Skeletal muscle tissue (tissue), 4 donors: ENCODE results near the gene ANKRD11. TPM values are rescaled to one million over a fixed set of nuclear protein-coding genes. Genes with fewer than 3 reads are reported as not detected.
"Not testable (repeated sequence)": the region's sequence is repeated elsewhere in the genome, so short reads cannot be mapped to it uniquely, and the experiment has no call there.

Experiments
- H3K27ac ChIP-seq: one replicate; pipeline ENCODE4 v1.7.0; 2013; ENCODE audit warnings: mild to moderate bottlenecking, low read depth, low read length, inconsistent platforms
- H3K27me3 ChIP-seq, 3 donors: one replicate each; pipeline ENCODE4 v1.7.0; 2013; ENCODE audit warnings: low read length in 3 of 3; ENCODE audit not compliant: control insufficient read depth in 3 of 3, insufficient read depth in 3 of 3
- H3K36me3 ChIP-seq, 3 donors: one replicate each; pipeline ENCODE4 v1.7.0; 2013; ENCODE audit warnings: low read length in 3 of 3; ENCODE audit not compliant: control insufficient read depth in 3 of 3, insufficient read depth in 3 of 3
- H3K4me1 ChIP-seq, 3 donors: one replicate each; pipeline ENCODE4 v1.7.0; 2013; ENCODE audit warnings: low read length in 3 of 3, mild to moderate bottlenecking in 3 of 3; ENCODE audit not compliant: control insufficient read depth in 3 of 3, insufficient read depth in 3 of 3
- H3K4me3 ChIP-seq, 3 donors: one replicate each; pipeline ENCODE4 v1.7.0; 2013; ENCODE audit warnings: low read length in 3 of 3
- H3K9ac ChIP-seq, 3 donors: one replicate each; pipeline ENCODE4 v1.7.0; 2013; ENCODE audit warnings: low read length in 3 of 3, mild to moderate bottlenecking in 3 of 3, moderate library complexity in 2 of 3, low read depth in 1 of 3
- H3K9me3 ChIP-seq, 3 donors: one replicate each; pipeline ENCODE4 v1.7.0; 2013; ENCODE audit warnings: low read length in 3 of 3; ENCODE audit not compliant: control insufficient read depth in 3 of 3
- total RNA-seq: library from RNA; depleted of rRNA; stranded (reverse); fragments of >200 nt; gene quantifications from one replicate; pipeline ENCODE4 v1.2.3, GENCODE V29; 2014
- donor health status: Osteomylitis.

ANKRD11 gene
- total RNA-seq, 1 donor from 2014 or later = 21.4 TPM

DNA sequence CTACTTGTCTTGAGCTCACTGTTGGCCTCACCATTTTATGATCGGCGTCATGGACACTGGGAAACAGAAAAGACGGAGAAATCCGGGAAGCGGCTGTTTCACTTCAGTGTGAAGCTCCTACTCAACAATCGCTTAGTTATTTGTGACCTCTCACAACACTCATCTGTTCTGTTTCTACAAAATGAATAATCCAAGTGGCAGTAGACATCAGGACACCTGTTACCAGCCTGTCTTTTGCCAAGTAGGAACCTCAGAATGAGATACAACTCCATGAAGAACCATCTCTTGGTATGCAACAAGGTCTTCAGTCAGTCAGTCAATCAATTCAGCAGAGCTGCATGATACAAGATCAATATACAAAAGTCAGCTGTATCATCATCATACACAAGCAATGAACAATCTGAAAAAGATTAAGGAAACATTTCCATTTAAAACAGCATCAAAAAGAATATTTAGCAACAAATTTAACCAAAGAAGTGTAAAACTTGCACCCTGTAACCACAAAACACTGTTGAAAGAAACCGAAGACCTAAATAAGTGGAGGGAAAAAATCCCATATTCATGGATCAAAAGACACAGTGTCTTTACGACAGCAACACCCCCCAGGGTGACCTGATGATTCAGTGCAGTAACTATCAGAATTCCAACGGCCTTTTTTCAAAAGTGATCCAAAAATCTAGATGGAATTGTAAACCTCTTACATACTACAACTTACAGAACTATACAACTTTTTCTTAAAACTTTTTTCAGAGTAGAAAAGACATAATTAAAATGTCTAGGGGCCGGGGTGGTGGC is 63.4 kb downstream of the ANKRD11 start:
- H3K4me1 ChIP-seq = peaks cover 45 to 52% (median 50%) of the 10 kb centered on the region in 3 donors

GRCh38 chr16:89425523-89425922 is 64.8 kb downstream of the ANKRD11 start:
- Histone ChIP-seq H3K27me3 (no peaks in the 10 kb centered on the region), H3K4me1 (peaks cover 32 to 46% (median 36%) of the 10 kb centered on the region in 3 donors), H3K9ac (no peak overlapping the region), H3K4me3 (no peak overlapping the region), H3K27ac (no peak overlapping the region), H3K9me3 (no peaks in the 10 kb centered on the region), H3K36me3 (no peaks in the 10 kb centered on the region)

More for the DNA sequence above, 63.4 kb downstream of the ANKRD11 start:
- Histone ChIP-seq H3K4me3 (no peak overlapping the region), H3K36me3 (no peaks in the 10 kb centered on the region), H3K9me3 (no peaks in the 10 kb centered on the region), H3K27ac (no peak overlapping the region), H3K9ac (no peak overlapping the region), H3K27me3 (no peaks in the 10 kb centered on the region)

GRCh38 chr16:89423681-89424260 is 66.6 kb downstream of the ANKRD11 start:
- Histone ChIP-seq H3K36me3 (peaks cover 0 to 2% (median 0%) of the 10 kb centered on the region in 3 donors), H3K4me1 (peaks cover 42 to 58% (median 46%) of the 10 kb centered on the region in 3 donors), H3K4me3 (no peak overlapping the region), H3K27me3 (no peaks in the 10 kb centered on the region), H3K9ac (no peak overlapping the region), H3K27ac (no peak overlapping the region), H3K9me3 (no peaks in the 10 kb centered on the region)

GRCh38 chr16:89422905-89423630 is 67.3 kb downstream of the ANKRD11 start:
- peak overlapping the region in 1 of 3 donors; percentile 41 for H3K4me3 ChIP-seq
- no peaks in the 10 kb centered on the region for H3K9me3 ChIP-seq
- H3K27ac ChIP-seq = peak overlapping the region; percentile 22
- H3K4me1 ChIP-seq = peaks cover 42 to 63% (median 46%) of the 10 kb centered on the region in 3 donors
- H3K9ac ChIP-seq = no peak overlapping the region
- no peaks in the 10 kb centered on the region for H3K27me3 ChIP-seq
- peaks cover 0 to 2% (median 0%) of the 10 kb centered on the region in 3 donors for H3K36me3 ChIP-seq

- Histone ChIP-seq H3K27ac (peak overlapping the region; percentile 22), H3K36me3 (peaks cover 0 to 2% (median under 1%) of the 10 kb centered on the region in 3 donors), H3K4me1 (peaks cover 45 to 68% (median 50%) of the 10 kb centered on the region in 3 donors), H3K9me3 (no peaks in the 10 kb centered on the region), H3K27me3 (no peaks in the 10 kb centered on the region), H3K4me3 (peak overlapping the region in 1 of 3 donors; percentile 0), H3K9ac (no peak overlapping the region)
Observed at GRCh38 chr16:89422527-89422904, 67.8 kb downstream of the ANKRD11 start.

DNA sequence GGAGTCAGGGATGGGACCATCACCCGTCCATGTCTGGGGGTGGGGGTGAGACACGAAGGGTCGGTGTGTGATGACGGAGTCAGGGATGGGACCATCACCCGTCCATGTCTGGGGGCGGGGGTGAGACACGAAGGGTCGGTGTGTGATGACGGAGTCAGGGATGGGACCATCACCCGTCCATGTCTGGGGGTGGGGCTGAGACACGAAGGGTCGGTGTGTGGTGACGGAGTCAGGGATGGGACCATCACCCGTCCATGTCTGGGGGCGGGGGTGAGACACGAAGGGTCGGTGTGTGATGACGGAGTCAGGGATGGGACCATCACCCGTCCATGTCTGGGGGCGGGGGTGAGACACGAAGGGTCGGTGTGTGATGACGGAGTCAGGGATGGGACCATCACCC is 69.1 kb downstream of the ANKRD11 start:
- H3K27me3 ChIP-seq, H3K27ac ChIP-seq, H3K4me3 ChIP-seq, H3K36me3 ChIP-seq, H3K9ac ChIP-seq, H3K9me3 ChIP-seq: not testable (repeated sequence)
- H3K4me1 ChIP-seq = peaks cover 49 to 74% (median 56%) of the 10 kb centered on the region in 3 donors

- Histone ChIP-seq H3K4me1 (peaks cover 39 to 63% (median 50%) of the 10 kb centered on the region in 3 donors), H3K4me3 (no peak overlapping the region), H3K27me3 (no peaks in the 10 kb centered on the region), H3K27ac (no peak overlapping the region), H3K9ac (no peak overlapping the region), H3K36me3 (peaks cover 0 to 4% (median 2%) of the 10 kb centered on the region in 3 donors), H3K9me3 (no peaks in the 10 kb centered on the region)
Observed at GRCh38 chr16:89420204-89420603, 70.2 kb downstream of the ANKRD11 start.

DNA sequence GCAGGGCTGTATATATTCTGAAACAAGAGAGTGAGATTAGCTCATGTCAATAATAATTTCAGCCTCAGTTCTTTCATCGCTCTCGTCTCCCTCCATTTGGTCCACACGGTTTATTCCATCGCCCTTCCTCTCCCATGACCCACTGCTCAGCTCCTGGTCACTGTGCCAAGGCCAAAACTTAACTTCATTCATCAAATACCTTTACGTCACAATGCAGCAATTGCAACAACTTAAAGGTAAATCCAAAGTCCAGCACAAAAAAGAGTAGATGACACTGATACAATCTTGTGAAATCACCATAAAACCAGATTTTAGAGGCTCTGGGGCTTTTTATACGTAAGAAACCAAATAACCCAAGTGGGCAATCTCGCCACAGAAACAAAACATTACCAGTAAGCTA is 72.0 kb downstream of the ANKRD11 start:
- Histone ChIP-seq H3K4me3 (no peak overlapping the region), H3K9me3 (no peaks in the 10 kb centered on the region), H3K36me3 (peaks cover 0 to 4% (median 2%) of the 10 kb centered on the region in 3 donors), H3K27ac (no peak overlapping the region), H3K27me3 (no peaks in the 10 kb centered on the region), H3K9ac (no peak overlapping the region), H3K4me1 (peaks cover 49 to 71% (median 53%) of the 10 kb centered on the region in 3 donors)

DNA sequence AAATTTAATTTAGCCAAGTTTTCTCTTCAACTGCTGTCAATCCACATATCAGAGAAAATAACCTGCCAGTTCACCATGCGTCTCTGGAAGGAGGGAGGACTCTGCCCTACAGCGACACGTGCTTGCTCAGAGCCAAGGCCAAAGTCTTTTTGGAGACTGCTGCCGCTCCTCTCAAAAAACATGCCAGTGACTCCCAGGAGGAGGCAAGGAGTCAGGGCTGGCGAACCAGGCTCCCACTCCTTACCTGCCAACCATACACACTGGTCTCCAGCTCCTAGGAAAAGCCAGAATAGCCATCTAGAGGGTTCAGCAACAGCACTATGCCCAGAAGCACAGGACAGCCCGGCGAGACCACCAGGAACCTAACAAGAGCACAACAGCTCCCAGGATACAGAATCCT is 73.0 kb downstream of the ANKRD11 start:
- H3K9me3 ChIP-seq = no peaks in the 10 kb centered on the region
- no peak overlapping the region for H3K4me3 ChIP-seq
- H3K9ac ChIP-seq = peak overlapping the region in 1 of 3 donors; percentile 25
- no peaks in the 10 kb centered on the region for H3K27me3 ChIP-seq
- H3K36me3 ChIP-seq = peaks cover 0 to 4% (median 2%) of the 10 kb centered on the region in 3 donors
- peaks cover 47 to 69% (median 52%) of the 10 kb centered on the region in 3 donors for H3K4me1 ChIP-seq
- H3K27ac ChIP-seq = no peak overlapping the region
